ENCODE measurements around the gene ABCA6. TPM values are rescaled to one million over a fixed set of nuclear protein-coding genes. Genes with fewer than 3 reads are reported as not detected.

ABCA6 gene
- total RNA-seq, 1 donor from 2014 or later = not detected

DNA sequence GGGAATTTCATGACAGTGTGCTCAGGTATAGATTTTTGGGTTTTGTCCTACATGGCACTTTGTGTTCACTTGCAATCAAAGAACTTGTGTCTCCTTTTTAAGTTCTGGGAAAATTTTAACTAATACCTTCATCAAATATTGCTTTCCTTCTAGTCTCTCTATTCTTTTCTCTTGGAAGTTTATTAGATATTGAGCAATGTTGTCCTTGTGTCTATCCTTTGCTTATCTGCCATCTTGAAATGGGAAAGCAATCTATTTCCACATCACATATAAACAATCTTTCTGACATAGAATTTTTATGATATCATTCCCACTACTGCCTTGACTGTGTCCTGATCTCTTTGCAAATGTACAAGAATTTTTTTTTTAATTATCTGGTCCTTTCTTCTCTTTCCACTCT is 76.6 kb downstream of the ABCA6 start:
- H3K36me3 ChIP-seq = no peaks in the 10 kb centered on the region
- TF ChIP-seq EZH2phosphoT487 (IDR thresholded peaks at IDR 0.05) (no peak), EZH2 (IDR thresholded peaks at IDR 0.05) (no peak)
- TF ChIP-seq, protein P1, sequence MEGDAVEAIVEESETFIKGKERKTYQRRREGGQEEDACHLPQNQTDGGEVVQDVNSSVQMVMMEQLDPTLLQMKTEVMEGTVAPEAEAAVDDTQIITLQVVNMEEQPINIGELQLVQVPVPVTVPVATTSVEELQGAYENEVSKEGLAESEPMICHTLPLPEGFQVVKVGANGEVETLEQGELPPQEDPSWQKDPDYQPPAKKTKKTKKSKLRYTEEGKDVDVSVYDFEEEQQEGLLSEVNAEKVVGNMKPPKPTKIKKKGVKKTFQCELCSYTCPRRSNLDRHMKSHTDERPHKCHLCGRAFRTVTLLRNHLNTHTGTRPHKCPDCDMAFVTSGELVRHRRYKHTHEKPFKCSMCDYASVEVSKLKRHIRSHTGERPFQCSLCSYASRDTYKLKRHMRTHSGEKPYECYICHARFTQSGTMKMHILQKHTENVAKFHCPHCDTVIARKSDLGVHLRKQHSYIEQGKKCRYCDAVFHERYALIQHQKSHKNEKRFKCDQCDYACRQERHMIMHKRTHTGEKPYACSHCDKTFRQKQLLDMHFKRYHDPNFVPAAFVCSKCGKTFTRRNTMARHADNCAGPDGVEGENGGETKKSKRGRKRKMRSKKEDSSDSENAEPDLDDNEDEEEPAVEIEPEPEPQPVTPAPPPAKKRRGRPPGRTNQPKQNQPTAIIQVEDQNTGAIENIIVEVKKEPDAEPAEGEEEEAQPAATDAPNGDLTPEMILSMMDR (IDR thresholded peaks at IDR 0.05) = no peak
- peaks cover 9% of the 10 kb centered on the region for H3K4me1 ChIP-seq
- Mint-ChIP-seq H3K27me3 (ENCODE audit: insufficient read depth, low read depth) (no peaks in the 10 kb centered on the region), H3K9me3 (no peaks in the 10 kb centered on the region), H3K36me3 (no peaks in the 10 kb centered on the region), H3K27ac (no peak overlapping the region), H3K4me3 (no peak overlapping the region), H3K4me1 (peaks cover 32% of the 10 kb centered on the region)
- DNase-seq (ENCODE audit: low spot score) = no peak
- H3K4me3 ChIP-seq = no peak overlapping the region
- no peaks in the 10 kb centered on the region for H4K20me1 ChIP-seq (ENCODE audit: low read depth)
- no peak overlapping the region for H3K9ac ChIP-seq
- no peaks in the 10 kb centered on the region for H3K9me3 ChIP-seq (ENCODE audit: low read depth)
- no peak overlapping the region for H2AFZ ChIP-seq (replicated peaks)
- no peaks in the 10 kb centered on the region for H3K79me2 ChIP-seq (ENCODE audit: low read depth)
- no peak overlapping the region for H3K4me2 ChIP-seq
- no peaks in the 10 kb centered on the region for H3F3A ChIP-seq (ENCODE audit: low read depth)
- no peaks in the 10 kb centered on the region for H3K27me3 ChIP-seq
- H3K27ac ChIP-seq = no peak overlapping the region

DNA sequence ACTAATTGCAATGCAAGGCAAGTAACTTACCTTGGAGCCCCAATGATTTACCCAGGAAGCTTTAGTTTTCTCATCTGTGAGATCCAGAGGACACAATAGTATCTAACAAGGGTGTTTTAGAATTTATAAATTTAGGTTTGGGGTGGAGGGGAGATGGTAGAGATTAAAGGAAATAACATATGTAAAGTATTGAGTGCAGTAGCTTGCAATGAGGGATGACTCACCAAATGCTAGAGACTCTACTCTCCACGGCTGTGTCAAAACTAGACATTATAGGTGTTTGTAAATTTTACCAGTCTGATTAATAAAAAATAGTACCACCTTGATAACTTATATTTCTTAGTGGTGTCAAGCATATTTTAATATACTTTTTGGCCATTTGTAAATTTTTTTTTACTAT is 77.2 kb downstream of the ABCA6 start:
- H3K4me3 ChIP-seq = no peak overlapping the region
- no peaks in the 10 kb centered on the region for H3K36me3 Mint-ChIP-seq
- H2AFZ ChIP-seq (replicated peaks) = no peak overlapping the region
- TF ChIP-seq, protein P1 (IDR thresholded peaks at IDR 0.05) = no peak
- TF ChIP-seq EZH2phosphoT487 (IDR thresholded peaks at IDR 0.05) (no peak), EZH2 (IDR thresholded peaks at IDR 0.05) (no peak)
- no peak overlapping the region for H3K27ac ChIP-seq
- no peaks in the 10 kb centered on the region for H3K27me3 ChIP-seq
- H3K4me1 Mint-ChIP-seq = peaks cover 34% of the 10 kb centered on the region
- H3K9me3 ChIP-seq (ENCODE audit: low read depth) = no peaks in the 10 kb centered on the region
- peaks cover 5% of the 10 kb centered on the region for H3K4me1 ChIP-seq
- H3K79me2 ChIP-seq (ENCODE audit: low read depth) = no peaks in the 10 kb centered on the region
- H3K4me3 Mint-ChIP-seq = no peak overlapping the region
- H3F3A ChIP-seq (ENCODE audit: low read depth) = no peaks in the 10 kb centered on the region
- no peak overlapping the region for H3K27ac Mint-ChIP-seq
- H4K20me1 ChIP-seq (ENCODE audit: low read depth) = no peaks in the 10 kb centered on the region
- no peaks in the 10 kb centered on the region for H3K27me3 Mint-ChIP-seq (ENCODE audit: insufficient read depth, low read depth)
- DNase-seq (ENCODE audit: low spot score) = no peak
- H3K4me2 ChIP-seq = no peak overlapping the region
- no peaks in the 10 kb centered on the region for H3K36me3 ChIP-seq
- H3K9me3 Mint-ChIP-seq = no peaks in the 10 kb centered on the region
- no peak overlapping the region for H3K9ac ChIP-seq

GRCh38 chr17:69064001-69064400 is 77.7 kb downstream of the ABCA6 start:
- no peak for TF ChIP-seq EZH2 (IDR thresholded peaks at IDR 0.05)
- H3K4me1 Mint-ChIP-seq = peaks cover 34% of the 10 kb centered on the region
- no peak overlapping the region for H3K4me3 Mint-ChIP-seq
- no peaks in the 10 kb centered on the region for H3K4me1 ChIP-seq
- no peaks in the 10 kb centered on the region for H3K27me3 ChIP-seq
- no peak overlapping the region for H3K27ac Mint-ChIP-seq
- no peaks in the 10 kb centered on the region for H3K36me3 ChIP-seq
- no peaks in the 10 kb centered on the region for H3F3A ChIP-seq (ENCODE audit: low read depth)
- no peak overlapping the region for H3K9ac ChIP-seq
- no peak overlapping the region for H3K27ac ChIP-seq
- no peaks in the 10 kb centered on the region for H3K79me2 ChIP-seq (ENCODE audit: low read depth)
- no peaks in the 10 kb centered on the region for H3K36me3 Mint-ChIP-seq
- H3K4me2 ChIP-seq = no peak overlapping the region
- no peaks in the 10 kb centered on the region for H3K27me3 Mint-ChIP-seq (ENCODE audit: insufficient read depth, low read depth)
- peaks cover 3% of the 10 kb centered on the region for H3K9me3 Mint-ChIP-seq
- no peaks in the 10 kb centered on the region for H3K9me3 ChIP-seq (ENCODE audit: low read depth)
- H3K4me3 ChIP-seq = no peak overlapping the region
- DNase-seq (ENCODE audit: low spot score) = no peak
- no peaks in the 10 kb centered on the region for H4K20me1 ChIP-seq (ENCODE audit: low read depth)
- no peak overlapping the region for H2AFZ ChIP-seq (replicated peaks)

GRCh38 chr17:69062860-69063581 is 78.7 kb downstream of the ABCA6 start:
- no peaks in the 10 kb centered on the region for H3K36me3 Mint-ChIP-seq
- no peaks in the 10 kb centered on the region for H3K27me3 Mint-ChIP-seq (ENCODE audit: insufficient read depth, low read depth)
- Histone ChIP-seq H2AFZ (replicated peaks) (peak overlapping the region; percentile 17), H3K79me2 (ENCODE audit: low read depth) (no peaks in the 10 kb centered on the region), H3K4me2 (no peak overlapping the region), H4K20me1 (ENCODE audit: low read depth) (no peaks in the 10 kb centered on the region), H3K4me3 (no peak overlapping the region), H3K9me3 (ENCODE audit: low read depth) (no peaks in the 10 kb centered on the region), H3K4me1 (no peaks in the 10 kb centered on the region), H3K27me3 (no peaks in the 10 kb centered on the region), H3K27ac (no peak overlapping the region), H3K36me3 (no peaks in the 10 kb centered on the region), H3K9ac (no peak overlapping the region), H3F3A (ENCODE audit: low read depth) (no peaks in the 10 kb centered on the region)
- TF ChIP-seq EZH2phosphoT487 (IDR thresholded peaks at IDR 0.05) (no peak), EZH2 (IDR thresholded peaks at IDR 0.05) (no peak)
- TF ChIP-seq, protein P1 (IDR thresholded peaks at IDR 0.05) = no peak
- peaks cover 30% of the 10 kb centered on the region for H3K4me1 Mint-ChIP-seq
- H3K27ac Mint-ChIP-seq = no peak overlapping the region
- no peak overlapping the region for H3K4me3 Mint-ChIP-seq
- H3K9me3 Mint-ChIP-seq = peaks cover 4% of the 10 kb centered on the region
- DNase-seq (ENCODE audit: low spot score) = no peak

Data from neural progenitor cell (in vitro differentiated cells).